ENCODE data around the gene LIMA1. TPM values are rescaled to one million over a fixed set of nuclear protein-coding genes. Genes with fewer than 3 reads are reported as not detected.
"Not testable (repeated sequence)": the region's sequence is repeated elsewhere in the genome, so short reads cannot be mapped to it uniquely, and the experiment has no call there.

The LIMA1 gene
- total RNA-seq, 1 donor from 2014 or later: 14.3 TPM

GRCh38 chr12:50251619-50252252, 31.6 kb downstream of the LIMA1 start:
- Mint-ChIP-seq H3K27ac (ENCODE audit: unreplicated experiment) (no peak overlapping the region), H3K4me1 (ENCODE audit: unreplicated experiment) (no peaks in the 10 kb centered on the region), H3K36me3 (ENCODE audit: low read depth, unreplicated experiment) (no peaks in the 10 kb centered on the region), H3K9me3 (ENCODE audit: unreplicated experiment) (no peaks in the 10 kb centered on the region), H3K4me3 (ENCODE audit: unreplicated experiment) (no peak overlapping the region), H3K27me3 (ENCODE audit: unreplicated experiment) (peaks cover 1% of the 10 kb centered on the region)
- no peak for DNase-seq (ENCODE audit: low spot score)
- no peak for TF ChIP-seq CTCF (IDR thresholded peaks at IDR 0.05; ENCODE audit: unreplicated experiment)

GRCh38 chr12:50249464-50250182, 33.7 kb downstream of the LIMA1 start:
- H3K36me3 Mint-ChIP-seq (ENCODE audit: low read depth, unreplicated experiment): no peaks in the 10 kb centered on the region
- H3K27me3 Mint-ChIP-seq (ENCODE audit: unreplicated experiment): peaks cover 1% of the 10 kb centered on the region
- no peak overlapping the region for H3K4me3 Mint-ChIP-seq (ENCODE audit: unreplicated experiment)
- H3K27ac Mint-ChIP-seq (ENCODE audit: unreplicated experiment): no peak overlapping the region
- DNase-seq (ENCODE audit: low spot score): no peak
- H3K4me1 Mint-ChIP-seq (ENCODE audit: unreplicated experiment): no peaks in the 10 kb centered on the region
- H3K9me3 Mint-ChIP-seq (ENCODE audit: unreplicated experiment): no peaks in the 10 kb centered on the region
- no peak for TF ChIP-seq CTCF (IDR thresholded peaks at IDR 0.05; ENCODE audit: unreplicated experiment)

- no peak for TF ChIP-seq CTCF (IDR thresholded peaks at IDR 0.05; ENCODE audit: unreplicated experiment)
- H3K4me3 Mint-ChIP-seq (ENCODE audit: unreplicated experiment): no peak overlapping the region
- H3K27ac Mint-ChIP-seq (ENCODE audit: unreplicated experiment): no peak overlapping the region
- no peak for DNase-seq (ENCODE audit: low spot score)
- H3K36me3 Mint-ChIP-seq (ENCODE audit: low read depth, unreplicated experiment): no peaks in the 10 kb centered on the region
- no peaks in the 10 kb centered on the region for H3K9me3 Mint-ChIP-seq (ENCODE audit: unreplicated experiment)
- H3K4me1 Mint-ChIP-seq (ENCODE audit: unreplicated experiment): no peaks in the 10 kb centered on the region
- peaks cover 1% of the 10 kb centered on the region for H3K27me3 Mint-ChIP-seq (ENCODE audit: unreplicated experiment)
Observed at GRCh38 chr12:50248883-50249282, 34.4 kb downstream of the LIMA1 start.

GRCh38 chr12:50248411-50248810, 34.9 kb downstream of the LIMA1 start:
- TF ChIP-seq CTCF (IDR thresholded peaks at IDR 0.05; ENCODE audit: unreplicated experiment): no peak
- H3K4me3 Mint-ChIP-seq (ENCODE audit: unreplicated experiment): no peak overlapping the region
- no peak overlapping the region for H3K27ac Mint-ChIP-seq (ENCODE audit: unreplicated experiment)
- H3K4me1 Mint-ChIP-seq (ENCODE audit: unreplicated experiment): no peaks in the 10 kb centered on the region
- H3K9me3 Mint-ChIP-seq (ENCODE audit: unreplicated experiment): no peaks in the 10 kb centered on the region
- H3K36me3 Mint-ChIP-seq (ENCODE audit: low read depth, unreplicated experiment): no peaks in the 10 kb centered on the region
- DNase-seq (ENCODE audit: low spot score): no peak
- peaks cover 1% of the 10 kb centered on the region for H3K27me3 Mint-ChIP-seq (ENCODE audit: unreplicated experiment)

GRCh38 chr12:50247665-50248064, 35.7 kb downstream of the LIMA1 start:
- H3K36me3 Mint-ChIP-seq (ENCODE audit: low read depth, unreplicated experiment); DNase-seq (ENCODE audit: low spot score); H3K4me1 Mint-ChIP-seq (ENCODE audit: unreplicated experiment); H3K4me3 Mint-ChIP-seq (ENCODE audit: unreplicated experiment); H3K9me3 Mint-ChIP-seq (ENCODE audit: unreplicated experiment); H3K27me3 Mint-ChIP-seq (ENCODE audit: unreplicated experiment); H3K27ac Mint-ChIP-seq (ENCODE audit: unreplicated experiment): not testable (repeated sequence)

Data from endothelial cell (in vitro differentiated cells).